ENCODE results near the gene NAB2. TPM values are rescaled to one million over a fixed set of nuclear protein-coding genes. Genes with fewer than 3 reads are reported as not detected.

NAB2 gene
- polyA plus RNA-seq (2011; rRNA removed) (8.6 and 10.1 TPM in 2 replicates), polyA plus RNA-seq (2017; fragmentation: RNase III; extraction: RNeasy Plus Mini Kit Qiagen cat#74134 plus additional on column Dnase treatment) (7.0 to 9.8 TPM (median 7.8 TPM) in 3 replicates), polyA minus RNA-seq (2011; rRNA and poly(A)+ RNA removed) (10.3 and 14.3 TPM in 2 replicates)
- 10.6 and 15.3 TPM in 2 replicates for polyA plus RNA-seq (2012; cell fraction: cytosol; rRNA removed)
- 17.8 and 22.4 TPM in 2 replicates for polyA plus RNA-seq (2012; cell fraction: nucleus; rRNA removed)

GRCh38 chr12:57088354-57089270 is at the start of gene NAB2:
Gene NAB2, plus strand, starts transcription at chr12:57089114. Its CDS starts 158 bp downstream, at chr12:57089272.
- POLR2A ChIA-PET: interaction anchor here (0.6 to 6.8 kb wide), 12 partner anchors 10 to 459 kb away, joined by 3 to 143 read pairs (median 6); partner anchors contain the start of genes BAZ2A, LRP1, NACA and NEMP1
- Histone ChIP-seq H3K4me1 (peaks cover 19% of the 10 kb centered on the region), H3K9me3 (no peaks in the 10 kb centered on the region), H3K4me3 (peak within 1 kb of the TSS; percentile 89), H3K4me2 (peak within 1 kb of the TSS; percentile 99), H3K27ac (peak within 1 kb of the TSS; percentile 96 to 100)
- CTCF ChIA-PET: interaction anchor here (1.0 to 18.3 kb wide), 8 partner anchors 9 to 93 kb away, joined by 4 to 330 read pairs (median 8); partner anchors contain the start of genes NEMP1 and STAT6
- peak; percentile 48 to 71 for ATAC-seq
- peak; percentile 89 to 97 for DNase-seq (ENCODE audit: low read depth in 1 of 2, low spot score in 1 of 2)
- no peak for FAIRE-seq
- WGBS (ENCODE audit: missing lambda C conversion rate): 1% methylated on average over 28 of the region's 91 CpGs
- TF ChIP-seq HDAC2 (IDR thresholded peaks at IDR 0.05) (no peak), MAFK (IDR thresholded peaks at IDR 0.05; ENCODE audit: partially characterized antibody) (no peak), BCL3 (IDR thresholded peaks at IDR 0.05) (no peak; the same call in 2 of the 3 replicates), FOXS1 (CRISPR knock-in tag; IDR thresholded peaks at IDR 0.05) (0 out of 2 replicates have a peak, but pooled peaks have one; percentile 2), BHLHE40 (IDR thresholded peaks at IDR 0.05; ENCODE audit: low read depth, low read length) (peak; percentile 74), ZFP36 (IDR thresholded peaks at IDR 0.05; ENCODE audit: borderline replicate concordance, partially characterized antibody) (no peak), TFCP2L1 (CRISPR knock-in tag; IDR thresholded peaks at IDR 0.05) (peak; percentile 76), HOXB5 (CRISPR knock-in tag; IDR thresholded peaks at IDR 0.05) (0 out of 2 replicates have a peak, but pooled peaks have one; percentile 70), USF2 (IDR thresholded peaks at IDR 0.05) (peak; percentile 84), ZSCAN20 (CRISPR knock-in tag; IDR thresholded peaks at IDR 0.05) (peak; percentile 48; the same call in 1 of the 2 replicates), PHF8 (IDR thresholded peaks at IDR 0.05; ENCODE audit: borderline replicate concordance, low read depth) (peak; percentile 54), HOXB13 (CRISPR knock-in tag; IDR thresholded peaks at IDR 0.05; ENCODE audit: low read depth) (peak; percentile 71; the same call in 1 of the 2 replicates), GATA3 (IDR thresholded peaks at IDR 0.05; ENCODE audit: borderline replicate concordance) (peak; percentile 50), POLR2A (IDR thresholded peaks at IDR 0.05; ENCODE audit: low read length) (peak; percentile 67), RARB (CRISPR knock-in tag; IDR thresholded peaks at IDR 0.05) (peak; percentile 66; the same call in 1 of the 2 replicates), SREBF2 (IDR thresholded peaks at IDR 0.05) (no peak), KDM5A (IDR thresholded peaks at IDR 0.05) (no peak), ZC3H11A (IDR thresholded peaks at IDR 0.05) (no peak; the same call in 1 of the 2 replicates), CHD4 (IDR thresholded peaks at IDR 0.05; ENCODE audit: borderline replicate concordance) (no peak), ESRRA (IDR thresholded peaks at IDR 0.05; ENCODE audit: borderline replicate concordance, low read length) (no peak), RNF2 (IDR thresholded peaks at IDR 0.05; ENCODE audit: borderline replicate concordance, low read depth) (0 out of 2 replicates have a peak, but pooled peaks have one; percentile 28), ELK1 (IDR thresholded peaks at IDR 0.05; ENCODE audit: low read depth, low read length) (no peak), CEBPB (IDR thresholded peaks at IDR 0.05) (peak; percentile 73 to 94), MAX (IDR thresholded peaks at IDR 0.05) (peak; percentile 94), EHMT2 (IDR thresholded peaks at IDR 0.05; ENCODE audit: low read depth) (no peak), NPAS2 (CRISPR knock-in tag; IDR thresholded peaks at IDR 0.05; ENCODE audit: borderline replicate concordance) (peak; percentile 84), ATOH8 (CRISPR knock-in tag; IDR thresholded peaks at IDR 0.05; ENCODE audit: low read depth) (peak; percentile 13; the same call in 1 of the 2 replicates), HOXA7 (CRISPR knock-in tag; IDR thresholded peaks at IDR 0.05) (no peak), MYC (IDR thresholded peaks at IDR 0.05; ENCODE audit: borderline replicate concordance, low read length) (peak; percentile 68; the same call in 1 of the 2 replicates), E2F6 (IDR thresholded peaks at IDR 0.05; ENCODE audit: borderline replicate concordance, low read depth) (peak; percentile 91), FOSB (CRISPR knock-in tag; IDR thresholded peaks at IDR 0.05) (0 out of 2 replicates have a peak, but pooled peaks have one; percentile 89), KDM1A (IDR thresholded peaks at IDR 0.05; ENCODE audit: low read depth) (peak; percentile 26; the same call in 1 of the 2 replicates), JUN (IDR thresholded peaks at IDR 0.05) (peak; percentile 10 to 71; a peak in 3 of 5 replicates), HES2 (IDR thresholded peaks at IDR 0.05) (no peak)

Measured in A549 (cell line).